Ovary (tissue), 3 donors: ENCODE results near the gene PER1.
A peak's percentile ranks its signal among the peaks of the same experiment; 100 is the strongest.

ENCODE experiments used
- POLR2A ChIP-seq: fragments of 450-650 bp; IDR thresholded peaks from one replicate; pipeline ENCODE4 v1.6.1; 2017; ENCODE audit warnings: antibody characterized with exemption, mild to moderate bottlenecking, moderate library complexity
- TF ChIP-seq, protein P1 (sequence below), 3 donors: fragments of 450-650 bp in 2 of 3; fragments of 200-600 bp in 1 of 3; IDR thresholded peaks; one replicate each; pipeline versions ENCODE4 v1.5.1 to v1.8.0; 2016 to 2022; ENCODE audit warnings: antibody characterized with exemption in 3 of 3, mild to moderate bottlenecking in 1 of 3
- donor health status: DM: no; HTN: no; CAD: no.

DNA sequence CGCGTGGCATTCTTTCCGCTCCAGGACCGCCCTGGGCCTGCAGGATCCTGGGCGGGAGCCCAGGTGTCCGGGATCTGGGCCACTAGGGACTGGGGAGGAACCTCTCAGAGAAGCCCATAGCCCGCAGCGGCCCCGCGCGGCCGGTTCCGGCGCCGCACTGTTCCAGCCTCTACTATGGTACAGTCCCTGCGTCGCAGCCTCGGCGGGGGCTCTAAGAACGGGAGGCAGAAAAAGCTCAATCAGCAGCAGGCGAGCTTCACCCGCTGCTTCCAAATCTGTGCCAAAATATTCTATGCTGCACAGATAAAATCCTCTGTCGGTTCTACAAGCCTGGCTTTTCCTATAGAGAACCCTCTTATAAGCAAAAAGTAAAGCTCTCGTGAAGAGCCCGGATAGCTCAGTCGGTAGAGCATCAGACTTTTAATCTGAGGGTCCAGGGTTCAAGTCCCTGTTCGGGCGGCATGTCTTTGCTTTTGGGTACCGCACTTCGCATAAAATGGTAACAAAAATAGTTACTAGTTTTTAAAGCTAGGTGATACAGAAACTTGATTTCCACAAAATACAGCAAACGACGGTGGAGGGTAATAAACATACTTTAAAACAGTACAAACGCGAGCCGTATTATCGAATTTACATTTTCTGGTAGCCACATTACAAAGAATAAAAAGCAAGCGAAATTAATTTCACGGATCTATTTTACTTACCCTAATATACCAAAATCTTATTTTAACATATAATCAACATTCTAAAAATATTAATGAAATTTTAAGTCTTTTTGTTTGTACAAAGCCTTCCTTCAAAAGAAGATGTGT is 33.2 kb downstream of the PER1 start:
- TF ChIP-seq, protein P1, sequence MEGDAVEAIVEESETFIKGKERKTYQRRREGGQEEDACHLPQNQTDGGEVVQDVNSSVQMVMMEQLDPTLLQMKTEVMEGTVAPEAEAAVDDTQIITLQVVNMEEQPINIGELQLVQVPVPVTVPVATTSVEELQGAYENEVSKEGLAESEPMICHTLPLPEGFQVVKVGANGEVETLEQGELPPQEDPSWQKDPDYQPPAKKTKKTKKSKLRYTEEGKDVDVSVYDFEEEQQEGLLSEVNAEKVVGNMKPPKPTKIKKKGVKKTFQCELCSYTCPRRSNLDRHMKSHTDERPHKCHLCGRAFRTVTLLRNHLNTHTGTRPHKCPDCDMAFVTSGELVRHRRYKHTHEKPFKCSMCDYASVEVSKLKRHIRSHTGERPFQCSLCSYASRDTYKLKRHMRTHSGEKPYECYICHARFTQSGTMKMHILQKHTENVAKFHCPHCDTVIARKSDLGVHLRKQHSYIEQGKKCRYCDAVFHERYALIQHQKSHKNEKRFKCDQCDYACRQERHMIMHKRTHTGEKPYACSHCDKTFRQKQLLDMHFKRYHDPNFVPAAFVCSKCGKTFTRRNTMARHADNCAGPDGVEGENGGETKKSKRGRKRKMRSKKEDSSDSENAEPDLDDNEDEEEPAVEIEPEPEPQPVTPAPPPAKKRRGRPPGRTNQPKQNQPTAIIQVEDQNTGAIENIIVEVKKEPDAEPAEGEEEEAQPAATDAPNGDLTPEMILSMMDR (IDR thresholded peaks at IDR 0.05) = peak; percentile 87 to 95 (median 88)
- no peak for TF ChIP-seq POLR2A
